Activated B cell treated with CpG ODN at 0.5 μM for 24 hours (primary cell): ENCODE measurements around the gene SUCO. TPM values are rescaled to one million over a fixed set of nuclear protein-coding genes. Genes with fewer than 3 reads are reported as not detected.
A peak's percentile ranks its signal among the peaks of the same experiment; 100 is the strongest.

Source experiments
- ATAC-seq: fragments of 200-7000 bp; cut with Tn5 transposase; one replicate; pipeline ENCODE4 v1.10.0; 2021; ENCODE audit warnings: low read depth, mild to moderate bottlenecking, moderate library complexity
- CTCF ChIA-PET: fragments of 350-600 bp; sonication (Branson Sonifier 250); formaldehyde crosslinking; loops from one replicate; lab custom pipeline; 2021; ENCODE audit warnings: antibody characterized with exemption; lab: Charles Lee
- POLR2A ChIA-PET: fragments of 350-600 bp; sonication (Branson Sonifier 250); formaldehyde crosslinking; loops from one replicate; lab custom pipeline; 2021; ENCODE audit warnings: antibody characterized with exemption; lab: Charles Lee
- DNase-seq: peaks from one replicate; pipeline ENCODE4 v3.0.0; 2022
- H3K27ac Mint-ChIP-seq: one replicate; pipeline ENCODE4 v1.8.0; 2020; ENCODE audit warnings: mixed read lengths
- H3K27me3 Mint-ChIP-seq: one replicate; pipeline ENCODE4 v1.8.0; 2021; ENCODE audit warnings: mixed read lengths
- H3K36me3 Mint-ChIP-seq: one replicate; pipeline ENCODE4 v1.8.0; 2021; ENCODE audit warnings: low read depth, mixed read lengths
- H3K4me1 Mint-ChIP-seq: one replicate; pipeline ENCODE4 v1.8.0; 2021; ENCODE audit warnings: mixed read lengths
- H3K4me3 Mint-ChIP-seq: one replicate; pipeline ENCODE4 v1.8.0; 2020; ENCODE audit warnings: mild to moderate bottlenecking, mixed read lengths
- H3K9me3 Mint-ChIP-seq: one replicate; pipeline ENCODE4 v1.8.0; 2020; ENCODE audit warnings: mixed read lengths
- intact Hi-C: fragments of 100-400 bp; cut with micrococcal nuclease; formaldehyde crosslinking; loops from one replicate; pipeline ENCODE4 v1.15.1; 2024
- total RNA-seq: library from RNA; stranded (reverse); gene quantifications from 2 replicates; pipeline ENCODE4 v1.2.3, GENCODE V29; 2022
- TF ChIP-seq, protein P1 (sequence below): fragments of 200-600 bp; IDR thresholded peaks from one replicate; pipeline ENCODE4 v1.8.0; 2022; ENCODE audit warnings: antibody characterized with exemption, mild to moderate bottlenecking

Gene SUCO
- total RNA-seq, 1 donor from 2014 or later = 47.1 TPM

DNA sequence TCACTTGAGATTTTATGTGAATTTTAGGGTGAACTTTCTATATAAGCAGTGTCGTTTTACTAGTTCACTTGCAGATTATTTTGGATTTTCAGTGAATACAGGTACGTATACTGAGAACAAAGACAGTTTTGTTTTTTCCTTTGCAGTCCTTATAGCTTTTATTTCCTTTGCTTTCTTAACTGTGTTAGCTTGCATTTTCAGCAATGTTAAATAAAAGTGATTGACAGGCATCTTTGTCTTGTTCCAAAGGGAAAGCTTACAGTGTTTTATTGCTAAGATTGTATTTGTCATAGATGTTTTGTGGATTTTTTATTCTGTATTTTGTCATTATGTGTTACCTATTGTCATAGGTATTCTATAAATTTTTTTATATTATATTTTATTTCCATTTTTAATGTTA lies 72.7 kb downstream of the SUCO start:
- Mint-ChIP-seq H3K9me3 (no peaks in the 10 kb centered on the region), H3K4me3 (no peak overlapping the region), H3K36me3 (peaks cover 69% of the 10 kb centered on the region), H3K27ac (no peak overlapping the region), H3K4me1 (no peaks in the 10 kb centered on the region), H3K27me3 (no peaks in the 10 kb centered on the region)
- no peak for ATAC-seq
- intact Hi-C loops = no loop called here
- ChIA-PET CTCF (no interaction called here), POLR2A (no interaction called here)
- TF ChIP-seq, protein P1, sequence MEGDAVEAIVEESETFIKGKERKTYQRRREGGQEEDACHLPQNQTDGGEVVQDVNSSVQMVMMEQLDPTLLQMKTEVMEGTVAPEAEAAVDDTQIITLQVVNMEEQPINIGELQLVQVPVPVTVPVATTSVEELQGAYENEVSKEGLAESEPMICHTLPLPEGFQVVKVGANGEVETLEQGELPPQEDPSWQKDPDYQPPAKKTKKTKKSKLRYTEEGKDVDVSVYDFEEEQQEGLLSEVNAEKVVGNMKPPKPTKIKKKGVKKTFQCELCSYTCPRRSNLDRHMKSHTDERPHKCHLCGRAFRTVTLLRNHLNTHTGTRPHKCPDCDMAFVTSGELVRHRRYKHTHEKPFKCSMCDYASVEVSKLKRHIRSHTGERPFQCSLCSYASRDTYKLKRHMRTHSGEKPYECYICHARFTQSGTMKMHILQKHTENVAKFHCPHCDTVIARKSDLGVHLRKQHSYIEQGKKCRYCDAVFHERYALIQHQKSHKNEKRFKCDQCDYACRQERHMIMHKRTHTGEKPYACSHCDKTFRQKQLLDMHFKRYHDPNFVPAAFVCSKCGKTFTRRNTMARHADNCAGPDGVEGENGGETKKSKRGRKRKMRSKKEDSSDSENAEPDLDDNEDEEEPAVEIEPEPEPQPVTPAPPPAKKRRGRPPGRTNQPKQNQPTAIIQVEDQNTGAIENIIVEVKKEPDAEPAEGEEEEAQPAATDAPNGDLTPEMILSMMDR = no peak
- no peak for DNase-seq

DNA sequence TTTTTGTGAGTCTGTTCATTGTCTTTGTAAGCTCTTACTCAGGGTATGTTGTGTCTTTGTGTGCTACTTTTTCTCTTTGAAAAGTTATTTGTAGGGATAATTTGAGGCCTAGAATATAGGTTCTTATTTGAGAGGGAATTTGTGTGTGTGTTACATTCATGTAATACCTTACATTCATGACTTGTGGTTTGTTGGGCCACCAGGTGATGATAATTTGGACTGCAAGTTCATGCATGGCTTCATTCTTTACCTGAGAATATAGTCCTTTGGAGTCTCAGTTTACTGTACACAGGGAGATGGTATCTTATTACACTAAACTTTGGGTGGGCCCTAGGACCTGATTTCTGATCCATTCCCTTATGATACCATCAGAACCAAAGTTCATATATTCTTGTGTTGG lies 74.2 kb downstream of the SUCO start:
- ChIA-PET CTCF (interaction anchor here (5.7 kb wide), 1 partner anchor 111 kb away, joined by 76 read pairs; no protein-coding TSS in a partner anchor), POLR2A (no interaction called here)
- H3K4me3 Mint-ChIP-seq = no peak overlapping the region
- no peak overlapping the region for H3K27ac Mint-ChIP-seq
- no peaks in the 10 kb centered on the region for H3K9me3 Mint-ChIP-seq
- peaks cover 66% of the 10 kb centered on the region for H3K36me3 Mint-ChIP-seq
- DNase-seq = no peak
- TF ChIP-seq, protein P1 = no peak
- intact Hi-C loops = no loop called here
- no peaks in the 10 kb centered on the region for H3K27me3 Mint-ChIP-seq
- no peak for ATAC-seq
- no peaks in the 10 kb centered on the region for H3K4me1 Mint-ChIP-seq

DNA sequence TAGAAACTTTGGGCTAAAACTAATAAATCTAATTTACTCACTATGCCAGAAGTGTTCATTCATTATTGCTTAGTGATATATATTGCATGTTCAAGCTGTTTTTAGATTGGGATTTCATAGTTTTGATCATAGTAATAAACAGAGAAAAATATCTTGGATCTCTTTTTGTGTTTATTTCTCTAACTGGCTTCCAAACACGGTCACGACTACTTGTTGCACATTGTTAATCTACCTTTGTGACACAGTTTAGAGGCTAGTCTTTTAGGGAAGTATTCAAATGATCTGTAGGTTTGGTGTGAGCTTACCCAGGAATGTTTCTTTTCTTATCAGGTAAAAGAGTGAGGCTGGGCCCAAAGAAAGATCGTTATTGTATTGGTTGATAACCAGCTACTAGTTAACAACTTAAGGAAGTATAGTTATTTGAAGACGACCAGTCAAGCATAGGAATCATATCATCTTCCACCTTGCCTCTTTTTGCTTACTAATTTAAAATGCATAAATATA lies 75.2 kb downstream of the SUCO start:
- POLR2A ChIA-PET = interaction anchor here (0.7 kb wide), 1 partner anchor 297 kb away, joined by 5 read pairs; no protein-coding TSS in a partner anchor
- TF ChIP-seq, protein P1 = no peak
- CTCF ChIA-PET = interaction anchor here (0.9 to 5.7 kb wide), 2 partner anchors 110 to 157 kb away, joined by 3 to 76 read pairs; no protein-coding TSS in a partner anchor
- no peaks in the 10 kb centered on the region for H3K27me3 Mint-ChIP-seq
- DNase-seq = no peak
- ATAC-seq = no peak
- no peak overlapping the region for H3K27ac Mint-ChIP-seq
- H3K4me3 Mint-ChIP-seq = no peak overlapping the region
- H3K36me3 Mint-ChIP-seq = peaks cover 59% of the 10 kb centered on the region
- intact Hi-C loops = no loop called here
- no peaks in the 10 kb centered on the region for H3K4me1 Mint-ChIP-seq
- no peaks in the 10 kb centered on the region for H3K9me3 Mint-ChIP-seq

DNA sequence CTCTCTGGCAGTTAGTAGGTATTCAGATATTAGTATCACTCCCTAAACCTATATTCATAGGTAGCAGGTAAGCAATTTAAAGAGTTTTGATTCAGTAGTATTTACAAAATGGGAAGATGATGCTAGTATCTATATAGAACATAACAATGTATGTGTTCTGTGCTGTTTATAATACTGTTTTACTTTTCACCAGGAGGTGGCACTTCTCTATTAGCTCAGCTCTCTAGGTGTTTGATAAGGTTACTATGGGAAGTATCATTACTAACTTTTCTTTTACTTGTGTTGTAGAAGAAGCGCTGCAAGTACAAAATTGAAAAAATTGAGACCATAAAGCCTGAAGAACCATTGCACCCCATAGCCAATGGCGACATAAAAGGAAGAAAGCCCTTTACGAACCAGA lies 76.6 kb downstream of the SUCO start:
- ATAC-seq (peak; percentile 25), DNase-seq (no peak)
- no peak overlapping the region for H3K27ac Mint-ChIP-seq
- intact Hi-C loops = loop anchor here (1.0 kb wide), 1 partner anchor 110 kb away; no protein-coding TSS in a partner anchor
- no peak overlapping the region for H3K4me3 Mint-ChIP-seq
- H3K36me3 Mint-ChIP-seq = peaks cover 52% of the 10 kb centered on the region
- no peaks in the 10 kb centered on the region for H3K4me1 Mint-ChIP-seq
- ChIA-PET CTCF (interaction anchor here (0.9 to 5.7 kb wide), 4 partner anchors 9 to 117 kb away, joined by 3 to 76 read pairs (median 10); no protein-coding TSS in a partner anchor), POLR2A (no interaction called here)
- TF ChIP-seq, protein P1 = no peak
- H3K27me3 Mint-ChIP-seq = no peaks in the 10 kb centered on the region
- no peaks in the 10 kb centered on the region for H3K9me3 Mint-ChIP-seq

DNA sequence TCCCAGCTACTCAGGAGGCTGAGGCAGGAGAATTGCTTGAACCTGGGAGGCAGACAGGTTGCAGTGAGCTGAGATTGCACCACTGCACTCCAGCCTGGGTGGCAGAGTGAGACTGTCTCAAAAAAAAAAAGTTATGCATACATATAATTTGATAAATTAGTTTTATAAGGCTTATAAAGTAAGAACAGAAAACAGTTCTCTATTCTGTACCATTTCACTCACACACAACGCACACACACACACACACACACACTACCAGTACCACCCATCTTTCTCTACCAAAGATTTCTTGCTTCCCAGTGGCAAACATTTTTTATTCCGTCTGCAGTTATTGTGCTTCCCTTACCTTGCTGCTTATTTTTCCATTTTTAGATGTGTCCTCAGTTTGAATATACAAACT lies 79.5 kb downstream of the SUCO start:
- peaks cover 33% of the 10 kb centered on the region for H3K36me3 Mint-ChIP-seq
- ChIA-PET CTCF (no interaction called here), POLR2A (no interaction called here)
- TF ChIP-seq, protein P1 = no peak
- H3K4me3 Mint-ChIP-seq = no peak overlapping the region
- H3K27ac Mint-ChIP-seq = no peak overlapping the region
- intact Hi-C loops = no loop called here
- no peaks in the 10 kb centered on the region for H3K27me3 Mint-ChIP-seq
- no peaks in the 10 kb centered on the region for H3K4me1 Mint-ChIP-seq
- DNase-seq = no peak
- no peaks in the 10 kb centered on the region for H3K9me3 Mint-ChIP-seq
- no peak for ATAC-seq
